K562 (cell line): ENCODE results near the gene GPR26. TPM values are rescaled to one million over a fixed set of nuclear protein-coding genes. Genes with fewer than 3 reads are reported as not detected.

ENCODE experiments used
- ATAC-seq: fragments of 200-7000 bp; cut with Tn5 transposase; 3 replicates; pipeline ENCODE4 v1.9.1; 2020; ENCODE audit warnings: moderate library complexity
- BruUV-seq: library from RNA; stranded (reverse); fragments of 400-500 nt; replicated peaks from 2 replicates; lab custom pipeline; 2021; lab: Mats Ljungman, UMichigan
- CTCF ChIA-PET: fragments of 300-600 bp; formaldehyde crosslinking; extraction: SDS; loops from one replicate; lab custom pipeline; 2021; ENCODE audit warnings: low intra/inter-chr PET ratio; lab: Yijun Ruan, JAX
- POLR2A ChIA-PET: fragments of 300-600, 350-650 bp; sonication (Branson Sonifier 250); formaldehyde crosslinking; extraction: SDS; loops from one replicate; lab custom pipeline; 2021; ENCODE audit warnings: antibody characterized with exemption, inconsistent platforms; lab: Yijun Ruan, JAX
- DNase-seq, 4 experiments: peaks; one replicate each; pipeline versions ENCODE4 v3.0.0 to v3.0.0-alpha.2; 2011 to 2018; ENCODE audit warnings: low spot score in 3 of 4, mixed read lengths in 3 of 4; ENCODE audit errors: extremely low read depth in 1 of 4
- FAIRE-seq: peaks from 2 replicates; lab custom pipeline; 2011; peaks lifted over from hg19 to GRCh38; lab: Jason Lieb, UNC
- H2AFZ ChIP-seq: 2 replicates; pipeline ENCODE4 v1.6.0; 2011; ENCODE audit warnings: low read depth, low read length, control low read depth, inconsistent platforms
- H3K27ac ChIP-seq: fragments of 200-600 bp; 3 replicates; pipeline ENCODE4 v1.8.0; 2011; ENCODE audit warnings: low read depth, mild to moderate bottlenecking, control low read depth, inconsistent platforms, low read length, moderate library complexity, mixed read lengths; ENCODE audit errors: extremely low read depth
- H3K27me3 ChIP-seq, 2 experiments: fragments of 300-600 bp in 1 of 2; 2 replicates in 1 of 2; 3 replicates in 1 of 2; pipeline versions ENCODE4 v1.6.0 to v1.8.0; 2011; ENCODE audit warnings: inconsistent platforms in 2 of 2, low read length in 2 of 2, mild to moderate bottlenecking in 1 of 2, mixed read lengths in 1 of 2, moderate library complexity in 1 of 2; ENCODE audit not compliant: control insufficient read depth in 2 of 2, insufficient read depth in 2 of 2
- H3K36me3 ChIP-seq: fragments of 300-600 bp; 3 replicates; pipeline ENCODE4 v1.8.0; 2011; ENCODE audit warnings: mild to moderate bottlenecking, low read length, inconsistent platforms; ENCODE audit not compliant: control insufficient read depth, insufficient read depth
- H3K4me1 ChIP-seq, 2 experiments: fragments of 200-600 bp in 1 of 2; replicated peaks in 1 of 2; 2 replicates in 1 of 2; 3 replicates in 1 of 2; pipeline versions ENCODE4 v1.5.1 to v1.8.0; 2011; ENCODE audit warnings: inconsistent platforms in 2 of 2, low read length in 2 of 2, mild to moderate bottlenecking in 1 of 2, mixed read lengths in 1 of 2, moderate library complexity in 1 of 2; ENCODE audit not compliant: control insufficient read depth in 2 of 2, insufficient read depth in 2 of 2
- H3K4me2 ChIP-seq: 2 replicates; pipeline ENCODE4 v1.6.1; 2011; ENCODE audit warnings: low read length, control low read depth, inconsistent platforms, mixed read lengths; ENCODE audit not compliant: insufficient read depth
- H3K4me3 ChIP-seq: fragments of 200-600 bp; sonication (generic), shearing (Covaris generic); 2 replicates; pipeline ENCODE4 v1.5.1; 2016; ENCODE audit warnings: control low read depth, inconsistent platforms
- H3K79me2 ChIP-seq: fragments of 200-600 bp; 3 replicates; pipeline ENCODE4 v1.8.0; 2011; ENCODE audit warnings: low read length, inconsistent platforms; ENCODE audit not compliant: control insufficient read depth, insufficient read depth
- H3K9ac ChIP-seq, 2 experiments: 2 replicates each; pipeline versions ENCODE4 v1.6.0 to v1.6.1; 2011; ENCODE audit warnings: low read depth in 2 of 2, low read length in 2 of 2, control low read depth in 1 of 2, inconsistent platforms in 1 of 2, mild to moderate bottlenecking in 1 of 2, mixed read lengths in 1 of 2; ENCODE audit not compliant: insufficient read depth in 1 of 2
- H3K9me1 ChIP-seq: one replicate; pipeline ENCODE4 v1.6.0; 2011; ENCODE audit warnings: inconsistent platforms, mild to moderate bottlenecking, low read length, moderate library complexity; ENCODE audit not compliant: control insufficient read depth, insufficient read depth
- H3K9me3 ChIP-seq: replicated peaks from 2 replicates; pipeline ENCODE4 v1.5.1; 2011; ENCODE audit warnings: low read depth, low read length, inconsistent platforms; ENCODE audit not compliant: control insufficient read depth, insufficient read depth
- H4K20me1 ChIP-seq: replicated peaks from 2 replicates; pipeline ENCODE4 v1.6.1; 2011; ENCODE audit warnings: low read length, inconsistent platforms, mixed read lengths; ENCODE audit not compliant: control insufficient read depth, insufficient read depth
- CREB3L1 ChIP-seq: fragments of 450-650 bp; IDR thresholded peaks from 2 replicates; pipeline ENCODE4 v1.6.1; 2014; ENCODE audit warnings: low read depth, mild to moderate bottlenecking, moderate library complexity, borderline replicate concordance
- GTF3C2 ChIP-seq: IDR thresholded peaks from 3 replicates; pipeline ENCODE4 v1.6.1; 2011; ENCODE audit warnings: borderline replicate concordance, mild to moderate bottlenecking, moderate library complexity; ENCODE audit not compliant: insufficient read length; ENCODE audit errors: extremely low read depth
- HMG20A ChIP-seq: fragments of 450-650 bp; formaldehyde crosslinking; conservative IDR thresholded peaks from 2 replicates; pipeline ENCODE4 v1.4.0; 2020; ENCODE audit warnings: mild to moderate bottlenecking, mixed read lengths
- KAT2B ChIP-seq: IDR thresholded peaks from one replicate; pipeline ENCODE4 v1.6.1; 2012; ENCODE audit warnings: low read depth, mild to moderate bottlenecking, control low read depth, inconsistent platforms, low read length, moderate library complexity
- KAT8 ChIP-seq: fragments of 450-650 bp; IDR thresholded peaks from 2 replicates; pipeline ENCODE4 v1.6.1; 2016; ENCODE audit warnings: low read depth, mild to moderate bottlenecking
- PML ChIP-seq: IDR thresholded peaks from 2 replicates; pipeline ENCODE4 v1.6.1; 2012; ENCODE audit warnings: low read length, inconsistent platforms
- RUNX1 ChIP-seq: sonication (generic); IDR thresholded peaks from 2 replicates; pipeline ENCODE4 v1.6.1; 2016; ENCODE audit warnings: antibody characterized with exemption, low read depth
- SIX5 ChIP-seq, 2 experiments: IDR thresholded peaks; 2 replicates each; pipeline ENCODE4 v1.6.1; 2011; ENCODE audit warnings: low read length in 2 of 2, borderline replicate concordance in 1 of 2, low read depth in 1 of 2, mild to moderate bottlenecking in 1 of 2, moderate library complexity in 1 of 2; ENCODE audit not compliant: insufficient read depth in 1 of 2
- ZFP36 ChIP-seq: fragments of 150-350 bp; IDR thresholded peaks from 2 replicates; pipeline ENCODE4 v1.6.1; 2018; ENCODE audit warnings: low read length, low read depth; ENCODE audit not compliant: partially characterized antibody
- ZHX1 ChIP-seq: fragments of 150-350 bp; conservative IDR thresholded peaks from 2 replicates; pipeline ENCODE4 v1.6.1; 2014; ENCODE audit warnings: low read length
- ZNF239 ChIP-seq: fragments of 250-450 bp; sonication (Bioruptor Pico); IDR thresholded peaks from 2 replicates; pipeline ENCODE4 v1.4.0; 2020; ENCODE audit warnings: mild to moderate bottlenecking
- WGBS: fragments of 100-300 bp; shearing (Covaris generic); methylation state at CpG from one replicate; pipeline ENCODE4 v1.1.6; 2016; ENCODE audit warnings: low coverage, mixed read lengths; ENCODE audit not compliant: insufficient coverage; ENCODE audit errors: missing lambda C conversion rate; 5-methylcytosine and 5-hydroxymethylcytosine counted together
- in situ Hi-C: fragments of 300-500 bp; cut with MboI; formaldehyde crosslinking; loops from 4 replicates; pipeline ENCODE4 v1.15.0; 2018; ENCODE audit warnings: inconsistent platforms, mixed read lengths
- intact Hi-C: fragments of 100-400 bp; cut with micrococcal nuclease; formaldehyde crosslinking; loops from 2 replicates; pipeline ENCODE4 v1.14.2; 2022
- polyA plus RNA-seq, 8 experiments: library from polyadenylated mRNA; depleted of rRNA in 4 of 8; stranded (reverse) in 5 of 8; unstranded in 3 of 8; fragments of >200 nt; fragmentation: Nextera tagmentation in 2 of 8; fragmentation: Illumina TruSeq in 1 of 8; extraction: Ambion mirVana in 2 of 8; extraction: Trizol in 1 of 8; gene quantifications; 2 replicates each; pipeline versions ENCODE4 v1.2.1 to v1.2.3, GENCODE V29; 2011 to 2014; ENCODE audit warnings: inconsistent platforms in 1 of 8, missing spikeins in 1 of 8
- total RNA-seq, 7 experiments: library from RNA; depleted of rRNA in 6 of 7; stranded (reverse); fragments of >200 nt in 6 of 7; fragmentation: Illumina TruSeq in 2 of 7; extraction: Trizol in 2 of 7; gene quantifications; 2 replicates each; pipeline versions ENCODE4 v1.2.1 to v1.2.3, GENCODE V29; 2011 to 2021; ENCODE audit warnings: low replicate concordance in 1 of 7

The GPR26 gene
- total and polyA plus RNA-seq, 9 of the 15 experiments (the other 6 are each of a cell fraction or from before 2014, with no cell fraction given): not detected

GRCh38 chr10:123682477-123682876 is 16.3 kb downstream of the GPR26 start:
- H3K9me3 ChIP-seq: no peaks in the 10 kb centered on the region
- no peak overlapping the region for H3K27ac ChIP-seq
- H3K9ac ChIP-seq: no peak overlapping the region
- BruUV-seq: no TSS peak
- H3K9me1 ChIP-seq: no peaks in the 10 kb centered on the region
- H3K36me3 ChIP-seq: no peaks in the 10 kb centered on the region
- no peaks in the 10 kb centered on the region for H3K79me2 ChIP-seq
- H4K20me1 ChIP-seq: no peaks in the 10 kb centered on the region
- no peak for DNase-seq
- no peak for TF ChIP-seq KAT2B
- no peak for TF ChIP-seq ZNF239 (CRISPR knock-in tag)
- TF ChIP-seq PML: no peak
- TF ChIP-seq SIX5 (IDR thresholded peaks at IDR 0.05; ENCODE audit: borderline replicate concordance in 1 of 2, insufficient read depth in 1 of 2, low read depth in 1 of 2, low read length in 2 of 2): no peak
- no peak for TF ChIP-seq CREB3L1
- no peak for TF ChIP-seq ZHX1
- no peak for TF ChIP-seq KAT8
- no peak for TF ChIP-seq GTF3C2
- no peak for TF ChIP-seq RUNX1
- TF ChIP-seq ZFP36: no peak
- no peak for TF ChIP-seq HMG20A (CRISPR knock-in tag)
- in situ Hi-C loops: no loop called here
- intact Hi-C loops: loop anchor here (10.0 kb wide), 1 partner anchor 282 kb away; no protein-coding TSS in a partner anchor
- no peak overlapping the region for H2AFZ ChIP-seq
- POLR2A ChIA-PET: no interaction called here
- H3K4me1 ChIP-seq: no peaks in the 10 kb centered on the region
- CTCF ChIA-PET: no interaction called here
- WGBS: 5% methylated on average over 2 of the region's 2 CpGs
- H3K4me3 ChIP-seq: no peak overlapping the region
- FAIRE-seq: no peak
- H3K4me2 ChIP-seq: no peak overlapping the region
- no peak for ATAC-seq
- peaks cover 0 to 10% of the 10 kb centered on the region in 2 experiments; a peak in 1 of 5 replicates for H3K27me3 ChIP-seq
